GM12878 (cell line): Measurements from ENCODE around the gene PPP2R5A. TPM values are rescaled to one million over a fixed set of nuclear protein-coding genes. Genes with fewer than 3 reads are reported as not detected.

Source experiments
- ATAC-seq: fragments of 200-7000 bp; cut with Tn5 transposase; 3 replicates; pipeline ENCODE4 v1.9.1; 2020; ENCODE audit warnings: mild to moderate bottlenecking, moderate library complexity
- BruUV-seq: library from RNA; stranded (reverse); fragments of 400-500 nt; replicated peaks from 2 replicates; lab custom pipeline; 2021; lab: Mats Ljungman, UMichigan
- CTCF ChIA-PET: fragments of 300-600 bp; sonication (Branson Sonifier 250); formaldehyde crosslinking; extraction: SDS; loops from one replicate; lab custom pipeline; 2021; ENCODE audit warnings: inconsistent platforms; lab: Yijun Ruan, JAX
- POLR2A ChIA-PET: fragments of 350-600 bp; formaldehyde crosslinking; extraction: SDS; loops from one replicate; lab custom pipeline; 2021; ENCODE audit warnings: inconsistent platforms; lab: Charles Lee
- RAD21 ChIA-PET: fragments of 300-600 bp; sonication (Branson Sonifier 250); formaldehyde crosslinking; loops from one replicate; lab custom pipeline; 2023; ENCODE audit warnings: antibody characterized with exemption; ENCODE audit not compliant: unreplicated experiment; lab: Charles Lee
- SMC1A ChIA-PET: fragments of 300-600 bp; sonication (Branson Sonifier 250); formaldehyde crosslinking; loops from one replicate; lab custom pipeline; 2023; ENCODE audit not compliant: unreplicated experiment, uncharacterized antibody; lab: Charles Lee
- DNase-seq: peaks from one replicate; pipeline ENCODE4 v3.0.0-alpha.2; 2011; ENCODE audit warnings: low read depth, low spot score
- FAIRE-seq: peaks from 3 replicates; lab custom pipeline; 2011; peaks lifted over from hg19 to GRCh38; lab: Jason Lieb, UNC
- H2AFZ ChIP-seq: 2 replicates; pipeline ENCODE4 v1.6.0; 2011; ENCODE audit warnings: low read depth, low read length, control low read depth; ENCODE audit not compliant: control insufficient read depth
- H3K27ac ChIP-seq: 2 replicates; pipeline ENCODE4 v1.5.1; 2011; ENCODE audit warnings: control low read depth; ENCODE audit not compliant: control insufficient read depth, insufficient read depth
- H3K27me3 ChIP-seq, 2 experiments: replicated peaks in 1 of 2; 2 replicates each; pipeline versions ENCODE4 v1.6.0 to v1.6.1; 2011; ENCODE audit warnings: low read length in 1 of 2; ENCODE audit not compliant: control insufficient read depth in 2 of 2, insufficient read depth in 2 of 2
- H3K36me3 ChIP-seq, 2 experiments: 2 replicates each; pipeline ENCODE4 v1.5.1; 2011; ENCODE audit warnings: low read length in 1 of 2; ENCODE audit not compliant: control insufficient read depth in 2 of 2, insufficient read depth in 2 of 2
- H3K4me1 ChIP-seq: 2 replicates; pipeline ENCODE4 v1.6.1; 2011; ENCODE audit warnings: mild to moderate bottlenecking, low read length, moderate library complexity, mixed read lengths; ENCODE audit not compliant: control insufficient read depth, insufficient read depth
- H3K4me2 ChIP-seq: 2 replicates; pipeline ENCODE4 v1.6.0; 2011; ENCODE audit warnings: control low read depth; ENCODE audit not compliant: control insufficient read depth, insufficient read depth
- H3K4me3 ChIP-seq: fragments of 200-600 bp; sonication (generic); 2 replicates; pipeline ENCODE4 v1.5.1; 2016
- H3K79me2 ChIP-seq: 2 replicates; pipeline ENCODE4 v1.6.0; 2011; ENCODE audit warnings: low read length; ENCODE audit not compliant: control insufficient read depth, insufficient read depth
- H3K9ac ChIP-seq: 2 replicates; pipeline ENCODE4 v1.8.0; 2011; ENCODE audit warnings: low read length, control low read depth, mixed read lengths; ENCODE audit not compliant: control insufficient read depth, insufficient read depth
- H3K9me3 ChIP-seq: replicated peaks from 3 replicates; pipeline ENCODE4 v1.5.1; 2011; ENCODE audit warnings: mild to moderate bottlenecking, low read length; ENCODE audit not compliant: control insufficient read depth, insufficient read depth
- H4K20me1 ChIP-seq: 2 replicates; pipeline ENCODE4 v1.6.0; 2011; ENCODE audit not compliant: control insufficient read depth, insufficient read depth
- CBFB ChIP-seq: IDR thresholded peaks from 2 replicates; pipeline ENCODE4 v1.6.1; 2016; ENCODE audit warnings: antibody characterized with exemption, low read depth
- CBX3 ChIP-seq: fragments of 200-600 bp; sonication (generic); IDR thresholded peaks from 2 replicates; pipeline ENCODE4 v1.6.1; 2016; ENCODE audit warnings: low read depth, borderline replicate concordance
- CEBPB ChIP-seq, 2 experiments: fragments of 150-350 bp in 1 of 2; IDR thresholded peaks; 2 replicates each; pipeline ENCODE4 v1.6.1; 2012 to 2014; ENCODE audit warnings: low read depth in 2 of 2, low read length in 2 of 2, borderline replicate concordance in 1 of 2, inconsistent platforms in 1 of 2
- CHD2 ChIP-seq: IDR thresholded peaks from 2 replicates; pipeline ENCODE4 v1.6.1; 2011; ENCODE audit warnings: low read depth, low read length, improper control_type of control experiment, borderline replicate concordance
- FOXM1 ChIP-seq: IDR thresholded peaks from 2 replicates; pipeline ENCODE4 v1.6.1; 2012; ENCODE audit warnings: low read depth, mild to moderate bottlenecking, inconsistent platforms, low read length, moderate library complexity
- HCFC1 ChIP-seq: fragments of 150-350 bp; IDR thresholded peaks from 2 replicates; pipeline ENCODE4 v1.6.1; 2014; ENCODE audit warnings: low read length
- MEF2A ChIP-seq: IDR thresholded peaks from 2 replicates; pipeline ENCODE4 v1.6.1; 2011; ENCODE audit warnings: low read depth, mild to moderate bottlenecking, low read length, moderate library complexity; ENCODE audit not compliant: insufficient read depth
- MTA3 ChIP-seq: IDR thresholded peaks from 2 replicates; pipeline ENCODE4 v1.6.1; 2012; ENCODE audit warnings: low read length, inconsistent platforms, borderline replicate concordance
- TARDBP ChIP-seq: IDR thresholded peaks from 2 replicates; pipeline ENCODE4 v1.6.1; 2016; ENCODE audit warnings: borderline replicate concordance
- YBX1 ChIP-seq: fragments of 450-650 bp; IDR thresholded peaks from 2 replicates; pipeline ENCODE4 v1.6.1; 2016; ENCODE audit warnings: antibody characterized with exemption
- WGBS: methylation state at CpG from one replicate; pipeline ENCODE4 v1.1.6; 2016; ENCODE audit warnings: low lambda C conversion rate; ENCODE audit not compliant: insufficient replicate concordance, insufficient coverage; ENCODE audit errors: missing lambda C conversion rate; 5-methylcytosine and 5-hydroxymethylcytosine counted together
- in situ Hi-C: fragments of 300-500 bp; cut with MboI; formaldehyde crosslinking; loops from 9 replicates; pipeline ENCODE4 v1.14.3; 2018; ENCODE audit warnings: mixed read lengths
- intact Hi-C: fragments of 100-400 bp; cut with micrococcal nuclease; formaldehyde crosslinking; loops from one replicate; pipeline ENCODE4 v1.14.2; 2022; ENCODE audit not compliant: unreplicated experiment
- polyA plus RNA-seq, 11 experiments: library from polyadenylated mRNA; depleted of rRNA in 4 of 11; unstranded in 6 of 11; stranded (reverse) in 5 of 11; fragments of >200 nt; fragmentation: Nextera tagmentation in 4 of 11; fragmentation: Illumina TruSeq in 1 of 11; extraction: Ambion mirVana in 4 of 11; extraction: Trizol in 1 of 11; gene quantifications; 1 replicate in 1 of 11; 2 replicates in 10 of 11; pipeline versions ENCODE4 v1.2.1 to v1.2.3, GENCODE V29; 2011 to 2016; ENCODE audit warnings: inconsistent platforms in 2 of 11, missing spikeins in 2 of 11, low read depth in 1 of 11
- total RNA-seq, 4 experiments: library from RNA; depleted of rRNA in 3 of 4; stranded (reverse); fragments of >200 nt in 3 of 4; fragmentation: Illumina TruSeq in 1 of 4; extraction: Trizol in 1 of 4; gene quantifications; 2 replicates each; pipeline versions ENCODE4 v1.2.1 to v1.2.3, GENCODE V29; 2013 to 2021
- TF ChIP-seq, protein P1 (sequence below): fragments of 150-350 bp; IDR thresholded peaks from 2 replicates; pipeline ENCODE4 v1.6.1; 2014; ENCODE audit warnings: mild to moderate bottlenecking, low read depth, low read length
- TF ChIP-seq, protein P2 (sequence below): fragments of 450-650 bp; IDR thresholded peaks from 2 replicates; pipeline ENCODE4 v1.6.1; 2017; ENCODE audit warnings: borderline replicate concordance

PPP2R5A gene
- total and polyA plus RNA-seq, 10 of the 15 experiments (the other 5 are each of a cell fraction or from before 2014, with no cell fraction given): 15.4 to 40.6 (median 32.5) TPM

GRCh38 chr1:212329105-212329504 lies 43.9 kb downstream of the PPP2R5A start:
- Histone ChIP-seq H3K4me2 (no peak overlapping the region), H3K27ac (no peak overlapping the region), H3K4me3 (no peak overlapping the region), H3K36me3 (peaks cover 0 to 10% of the 10 kb centered on the region in 2 experiments; a peak in 1 of 4 replicates), H4K20me1 (no peaks in the 10 kb centered on the region), H3K4me1 (no peaks in the 10 kb centered on the region), H3K9me3 (no peaks in the 10 kb centered on the region), H2AFZ (no peak overlapping the region), H3K27me3 (no peaks in the 10 kb centered on the region), H3K79me2 (no peaks in the 10 kb centered on the region; the same call in 1 of the 2 replicates), H3K9ac (no peak overlapping the region)
- TF ChIP-seq, protein P1, sequence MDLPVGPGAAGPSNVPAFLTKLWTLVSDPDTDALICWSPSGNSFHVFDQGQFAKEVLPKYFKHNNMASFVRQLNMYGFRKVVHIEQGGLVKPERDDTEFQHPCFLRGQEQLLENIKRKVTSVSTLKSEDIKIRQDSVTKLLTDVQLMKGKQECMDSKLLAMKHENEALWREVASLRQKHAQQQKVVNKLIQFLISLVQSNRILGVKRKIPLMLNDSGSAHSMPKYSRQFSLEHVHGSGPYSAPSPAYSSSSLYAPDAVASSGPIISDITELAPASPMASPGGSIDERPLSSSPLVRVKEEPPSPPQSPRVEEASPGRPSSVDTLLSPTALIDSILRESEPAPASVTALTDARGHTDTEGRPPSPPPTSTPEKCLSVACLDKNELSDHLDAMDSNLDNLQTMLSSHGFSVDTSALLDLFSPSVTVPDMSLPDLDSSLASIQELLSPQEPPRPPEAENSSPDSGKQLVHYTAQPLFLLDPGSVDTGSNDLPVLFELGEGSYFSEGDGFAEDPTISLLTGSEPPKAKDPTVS: no peak
- TF ChIP-seq CHD2 (no peak), CEBPB (IDR thresholded peaks at IDR 0.05; ENCODE audit: borderline replicate concordance in 1 of 2, low read depth in 2 of 2, low read length in 2 of 2) (no peak), TARDBP (no peak)
- no peak for DNase-seq
- no TSS peak for BruUV-seq
- no peak for ATAC-seq
- intact Hi-C loops (no loop called here), in situ Hi-C loops (no loop called here)
- no peak for FAIRE-seq
- ChIA-PET SMC1A (interaction anchor here (0.5 to 1.9 kb wide), 5 partner anchors 12 to 648 kb away, joined by 3 to 6 read pairs (median 3); no protein-coding TSS in a partner anchor), CTCF (interaction anchor here (1.1 to 1.2 kb wide), 2 partner anchors 37 to 42 kb away, joined by 4 read pairs; no protein-coding TSS in a partner anchor), POLR2A (no interaction called here), RAD21 (interaction anchor here (0.6 kb wide), 1 partner anchor 15 kb away, joined by 3 read pairs; no protein-coding TSS in a partner anchor)
- 100% methylated on average over 2 of the region's 2 CpGs for WGBS

GRCh38 chr1:212341090-212341489 lies 55.9 kb downstream of the PPP2R5A start:
- no peaks in the 10 kb centered on the region for H4K20me1 ChIP-seq
- POLR2A ChIA-PET: no interaction called here
- H3K79me2 ChIP-seq: no peaks in the 10 kb centered on the region
- no peak overlapping the region for H3K27ac ChIP-seq
- DNase-seq (no peak), FAIRE-seq (no peak)
- H3K36me3 ChIP-seq: peaks cover 0 to 20% of the 10 kb centered on the region in 2 experiments
- SMC1A ChIA-PET: interaction anchor here (1.1 to 1.5 kb wide), 4 partner anchors 13 to 277 kb away, joined by 3 to 7 read pairs (median 6); no protein-coding TSS in a partner anchor
- no peak overlapping the region for H3K4me2 ChIP-seq
- TF ChIP-seq HCFC1 (no peak), MEF2A (no peak), CBFB (no peak), YBX1 (no peak), FOXM1 (no peak), CBX3 (no peak), MTA3 (no peak)
- TF ChIP-seq, protein P2, sequence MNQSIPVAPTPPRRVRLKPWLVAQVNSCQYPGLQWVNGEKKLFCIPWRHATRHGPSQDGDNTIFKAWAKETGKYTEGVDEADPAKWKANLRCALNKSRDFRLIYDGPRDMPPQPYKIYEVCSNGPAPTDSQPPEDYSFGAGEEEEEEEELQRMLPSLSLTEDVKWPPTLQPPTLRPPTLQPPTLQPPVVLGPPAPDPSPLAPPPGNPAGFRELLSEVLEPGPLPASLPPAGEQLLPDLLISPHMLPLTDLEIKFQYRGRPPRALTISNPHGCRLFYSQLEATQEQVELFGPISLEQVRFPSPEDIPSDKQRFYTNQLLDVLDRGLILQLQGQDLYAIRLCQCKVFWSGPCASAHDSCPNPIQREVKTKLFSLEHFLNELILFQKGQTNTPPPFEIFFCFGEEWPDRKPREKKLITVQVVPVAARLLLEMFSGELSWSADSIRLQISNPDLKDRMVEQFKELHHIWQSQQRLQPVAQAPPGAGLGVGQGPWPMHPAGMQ: no peak
- TF ChIP-seq, all 136 proteins: peak for 0
- RAD21 ChIA-PET: interaction anchor here (1.2 to 1.4 kb wide), 2 partner anchors 50 to 115 kb away, joined by 3 to 5 read pairs; no protein-coding TSS in a partner anchor
- 94% methylated on average over 1 of the region's 1 CpG for WGBS
- in situ Hi-C loops (no loop called here), intact Hi-C loops (no loop called here)
- Histone ChIP-seq H3K27me3 (no peaks in the 10 kb centered on the region), H2AFZ (no peak overlapping the region), H3K4me1 (no peaks in the 10 kb centered on the region), H3K9me3 (no peaks in the 10 kb centered on the region), H3K4me3 (no peak overlapping the region), H3K9ac (no peak overlapping the region)
- no peak for ATAC-seq
- BruUV-seq: no TSS peak
- CTCF ChIA-PET: interaction anchor here (0.9 to 3.0 kb wide), 5 partner anchors 25 to 661 kb away, joined by 3 to 16 read pairs (median 3); partner anchors contain the start of genes DTL and INTS7
